HAP-1 (cell line): Measurements from ENCODE around the gene TBC1D5.
"Not testable (repeated sequence)": the region's sequence is repeated elsewhere in the genome, so short reads cannot be mapped to it uniquely, and the experiment has no call there.

Source experiments
- DNase-seq, 2 experiments: peaks; one replicate each; pipeline ENCODE4 v3.0.0-alpha.2; 2016 to 2020; ENCODE audit warnings: low spot score in 2 of 2
- H3K27me3 ChIP-seq: fragments of 250-450 bp; sonication (Bioruptor Pico); 2 replicates; pipeline ENCODE4 v1.5.1; 2020; ENCODE audit warnings: low read depth, mild to moderate bottlenecking, moderate library complexity
- H3K36me3 ChIP-seq: fragments of 250-450 bp; sonication (Bioruptor Pico); replicated peaks from 2 replicates; pipeline ENCODE4 v1.5.1; 2020; ENCODE audit warnings: mild to moderate bottlenecking
- H3K4me1 ChIP-seq: fragments of 250-450 bp; sonication (Bioruptor Pico); 2 replicates; pipeline ENCODE4 v1.5.1; 2020; ENCODE audit warnings: mild to moderate bottlenecking
- H3K4me3 ChIP-seq: fragments of 250-450 bp; sonication (Bioruptor Pico); 2 replicates; pipeline ENCODE4 v1.5.1; 2020; ENCODE audit warnings: mild to moderate bottlenecking, moderate library complexity
- H3K9me3 ChIP-seq: fragments of 250-450 bp; sonication (Bioruptor Pico); 2 replicates; pipeline ENCODE4 v1.5.1; 2020; ENCODE audit warnings: mild to moderate bottlenecking, moderate library complexity
- in situ Hi-C: fragments of 300-500 bp; cut with MboI; formaldehyde crosslinking; loops from 3 replicates; pipeline ENCODE4 v1.14.3; 2020; ENCODE audit warnings: low sequenced_read_pairs, inconsistent platforms, mixed read lengths

TBC1D5 gene, protein sequence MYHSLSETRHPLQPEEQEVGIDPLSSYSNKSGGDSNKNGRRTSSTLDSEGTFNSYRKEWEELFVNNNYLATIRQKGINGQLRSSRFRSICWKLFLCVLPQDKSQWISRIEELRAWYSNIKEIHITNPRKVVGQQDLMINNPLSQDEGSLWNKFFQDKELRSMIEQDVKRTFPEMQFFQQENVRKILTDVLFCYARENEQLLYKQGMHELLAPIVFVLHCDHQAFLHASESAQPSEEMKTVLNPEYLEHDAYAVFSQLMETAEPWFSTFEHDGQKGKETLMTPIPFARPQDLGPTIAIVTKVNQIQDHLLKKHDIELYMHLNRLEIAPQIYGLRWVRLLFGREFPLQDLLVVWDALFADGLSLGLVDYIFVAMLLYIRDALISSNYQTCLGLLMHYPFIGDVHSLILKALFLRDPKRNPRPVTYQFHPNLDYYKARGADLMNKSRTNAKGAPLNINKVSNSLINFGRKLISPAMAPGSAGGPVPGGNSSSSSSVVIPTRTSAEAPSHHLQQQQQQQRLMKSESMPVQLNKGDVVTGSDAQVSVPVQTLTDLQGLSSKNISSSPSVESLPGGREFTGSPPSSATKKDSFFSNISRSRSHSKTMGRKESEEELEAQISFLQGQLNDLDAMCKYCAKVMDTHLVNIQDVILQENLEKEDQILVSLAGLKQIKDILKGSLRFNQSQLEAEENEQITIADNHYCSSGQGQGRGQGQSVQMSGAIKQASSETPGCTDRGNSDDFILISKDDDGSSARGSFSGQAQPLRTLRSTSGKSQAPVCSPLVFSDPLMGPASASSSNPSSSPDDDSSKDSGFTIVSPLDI

DNA sequence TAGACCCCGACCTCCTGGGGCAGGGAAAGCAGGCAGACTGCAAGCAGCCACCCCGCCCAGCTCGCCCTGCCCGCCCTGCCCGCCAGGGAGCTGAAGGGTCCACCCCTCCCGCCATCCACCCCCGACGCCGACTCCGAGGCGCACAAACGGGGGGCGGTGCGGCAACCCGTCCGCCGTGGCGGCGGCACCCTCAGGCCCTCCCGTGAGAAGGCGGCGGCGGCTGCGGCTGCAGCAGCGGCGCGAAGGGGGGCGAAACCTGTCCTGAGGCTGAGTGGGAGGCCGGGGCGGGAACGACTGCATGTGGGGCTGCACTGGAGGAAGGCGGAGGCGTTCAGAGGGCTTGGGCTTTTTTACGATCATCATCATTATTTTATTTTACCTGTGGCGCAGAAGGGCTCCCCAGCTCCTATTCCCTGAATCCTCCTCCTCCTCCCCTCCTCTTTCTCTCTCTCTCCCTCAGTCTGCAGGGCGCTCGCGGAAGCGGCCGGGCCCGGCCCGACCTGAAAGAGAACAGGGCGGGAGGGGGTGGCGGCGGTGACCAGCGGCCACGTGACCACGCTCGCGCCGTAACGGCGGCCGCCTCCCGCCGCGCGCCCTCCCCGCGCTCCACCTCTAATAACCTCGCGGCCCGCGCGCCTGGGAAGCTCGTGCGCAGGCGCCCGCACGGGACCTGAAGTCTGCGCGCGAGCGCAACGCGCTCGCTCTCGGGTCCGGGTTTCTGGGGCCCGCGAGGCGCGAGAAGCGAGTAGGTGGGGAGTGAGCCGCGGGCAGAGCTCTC, at the start of gene TBC1D5:
TBC1D5 (minus strand) TSS at position 530 of the 778 bp plus-strand sequence. CDS start 234,061 bp downstream, outside the sequence.
- peak; percentile 96 to 98 for DNase-seq
- Histone ChIP-seq H3K27me3 (no peaks in the 10 kb centered on the region), H3K9me3 (no peaks in the 10 kb centered on the region), H3K4me1 (peaks cover 31% of the 10 kb centered on the region), H3K36me3 (no peaks in the 10 kb centered on the region), H3K4me3 (peak within 1 kb of the TSS; percentile 57)
- in situ Hi-C loops, result no loop called here

DNA sequence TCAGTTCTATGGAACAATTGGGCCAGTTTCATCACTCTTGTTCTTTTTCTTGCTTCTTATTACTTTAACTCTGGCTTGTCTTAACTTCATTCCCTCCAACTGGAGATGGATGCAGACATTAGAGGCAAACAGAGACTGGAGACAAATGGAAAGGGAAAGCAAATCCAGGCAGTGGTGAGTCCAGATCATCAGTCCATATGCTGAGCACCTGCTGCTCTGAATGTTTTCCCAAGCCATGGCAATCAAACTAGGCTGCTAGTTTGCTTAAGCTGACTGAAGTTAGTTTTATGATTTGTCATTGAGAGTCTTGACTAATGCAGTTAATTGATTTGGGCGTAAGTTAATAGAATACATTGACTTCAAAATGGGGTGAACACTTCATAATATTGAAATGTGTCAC, 41.0 kb upstream of the TBC1D5 start:
- Histone ChIP-seq H3K4me3 (no peak overlapping the region), H3K27me3 (no peaks in the 10 kb centered on the region), H3K36me3 (no peaks in the 10 kb centered on the region), H3K9me3 (no peaks in the 10 kb centered on the region), H3K4me1 (no peaks in the 10 kb centered on the region)
- DNase-seq, result no peak
- in situ Hi-C loops, result no loop called here

DNA sequence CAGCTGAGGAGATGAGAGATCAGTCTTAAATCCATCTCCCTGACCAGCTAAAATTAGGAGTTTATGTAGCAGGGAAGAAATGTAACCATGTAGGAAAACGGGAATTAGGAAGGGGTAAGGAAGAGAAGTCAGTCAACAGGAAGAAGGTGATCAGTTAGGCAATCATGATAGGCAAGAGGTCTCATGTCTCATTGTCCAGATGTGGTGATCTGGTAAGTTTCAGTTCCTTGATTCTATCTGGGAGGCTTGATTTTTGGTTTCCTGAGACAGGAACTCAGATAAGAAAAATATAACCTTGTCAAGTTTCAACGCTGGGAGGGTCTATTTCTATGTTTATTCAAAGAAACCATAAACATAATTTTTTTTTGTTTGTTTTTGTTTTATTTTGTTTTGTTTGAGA, 40.3 kb upstream of the TBC1D5 start:
- no peak overlapping the region for H3K4me3 ChIP-seq
- DNase-seq, result no peak
- no peaks in the 10 kb centered on the region for H3K9me3 ChIP-seq
- H3K27me3 ChIP-seq, result no peaks in the 10 kb centered on the region
- no peaks in the 10 kb centered on the region for H3K4me1 ChIP-seq
- H3K36me3 ChIP-seq, result no peaks in the 10 kb centered on the region
- in situ Hi-C loops, result no loop called here

DNA sequence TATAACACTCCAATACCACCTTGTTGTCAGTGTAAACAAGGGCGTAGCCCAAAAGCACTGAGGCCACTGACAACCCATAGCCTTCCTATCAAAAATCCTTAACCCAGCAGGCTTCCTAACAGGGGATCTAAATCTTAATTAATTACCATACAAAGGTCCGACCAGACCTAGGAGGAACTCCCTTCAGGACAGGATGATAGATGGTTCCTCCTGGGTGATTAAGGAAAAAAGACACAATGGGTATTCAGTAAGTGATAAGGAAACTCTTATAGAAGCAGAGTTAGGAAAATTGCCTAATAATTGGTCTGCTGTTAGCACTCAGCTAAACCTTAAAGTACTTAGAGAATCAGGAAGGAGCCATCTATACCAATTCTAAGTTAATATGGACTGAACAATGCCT, 37.9 kb upstream of the TBC1D5 start:
- H3K36me3 ChIP-seq, H3K4me1 ChIP-seq, H3K4me3 ChIP-seq, DNase-seq, in situ Hi-C loops, H3K9me3 ChIP-seq, H3K27me3 ChIP-seq: not testable (repeated sequence)

DNA sequence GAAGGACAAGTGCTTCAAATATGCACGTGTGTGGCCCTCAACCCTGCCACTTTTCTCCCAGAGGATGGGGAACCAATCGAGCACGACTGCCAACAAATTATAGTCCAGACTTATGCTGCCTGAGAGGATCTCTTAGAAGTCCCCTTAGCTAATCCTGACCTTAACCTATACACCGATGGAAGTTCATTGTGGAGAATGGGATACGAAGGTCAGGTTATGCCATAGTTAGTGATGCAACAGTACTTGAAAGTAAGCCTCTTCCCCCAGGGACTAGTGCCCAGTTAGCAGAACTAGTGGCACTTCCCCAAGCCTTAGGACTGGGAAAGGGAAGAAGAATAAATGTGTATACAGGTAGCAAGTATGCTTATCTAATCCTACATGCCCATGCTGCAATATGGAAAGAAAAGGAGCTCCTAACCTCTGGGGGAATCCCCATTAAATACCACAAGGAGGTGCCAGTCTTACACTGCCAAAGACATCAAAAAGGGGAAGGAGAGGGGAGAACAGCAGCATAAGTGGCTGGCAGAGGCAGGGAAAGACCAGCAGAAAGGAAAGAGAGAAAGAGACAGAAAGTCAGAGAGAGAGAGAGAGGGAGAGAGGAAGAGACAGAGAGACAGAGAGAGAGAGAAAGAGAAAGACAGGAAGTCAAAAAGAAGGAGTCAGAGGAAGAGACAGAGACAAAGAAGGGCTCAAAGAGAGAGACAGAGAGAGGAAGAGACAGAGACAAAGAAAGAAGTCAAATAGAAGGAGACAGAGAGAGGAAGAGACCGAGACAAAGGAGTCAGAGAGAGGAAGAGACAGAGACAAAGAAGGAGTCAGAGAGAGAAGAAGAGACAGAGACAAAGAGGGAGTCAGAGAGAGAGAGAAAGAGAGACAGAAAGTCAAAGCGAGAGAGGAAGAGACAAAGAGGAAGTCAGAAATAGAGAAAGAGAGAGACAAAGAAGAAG, 37.1 kb upstream of the TBC1D5 start:
- in situ Hi-C loops, DNase-seq, H3K27me3 ChIP-seq, H3K4me1 ChIP-seq, H3K36me3 ChIP-seq, H3K4me3 ChIP-seq, H3K9me3 ChIP-seq: not testable (repeated sequence)

DNA sequence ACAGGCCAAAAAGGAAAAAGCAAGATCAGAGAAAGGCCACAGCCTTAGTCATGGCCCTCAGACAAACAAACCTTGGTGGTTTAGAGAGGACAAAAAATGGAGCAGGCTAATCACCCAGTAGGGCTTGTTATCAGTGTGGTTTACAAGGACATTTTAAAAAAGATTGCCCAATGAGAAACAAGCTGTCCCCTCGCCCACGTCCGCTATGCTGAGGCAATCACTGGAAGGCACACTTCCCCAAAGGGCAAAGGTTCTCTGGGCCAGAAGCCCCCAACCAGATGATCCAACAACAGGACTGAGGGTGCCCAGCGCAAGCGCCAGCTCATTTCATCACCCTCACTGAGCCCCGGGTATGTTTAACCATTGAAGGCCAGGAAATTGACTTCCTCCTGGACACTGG, 34.9 kb upstream of the TBC1D5 start:
- H3K27me3 ChIP-seq, H3K36me3 ChIP-seq, H3K4me3 ChIP-seq, DNase-seq, H3K4me1 ChIP-seq, in situ Hi-C loops, H3K9me3 ChIP-seq: not testable (repeated sequence)

DNA sequence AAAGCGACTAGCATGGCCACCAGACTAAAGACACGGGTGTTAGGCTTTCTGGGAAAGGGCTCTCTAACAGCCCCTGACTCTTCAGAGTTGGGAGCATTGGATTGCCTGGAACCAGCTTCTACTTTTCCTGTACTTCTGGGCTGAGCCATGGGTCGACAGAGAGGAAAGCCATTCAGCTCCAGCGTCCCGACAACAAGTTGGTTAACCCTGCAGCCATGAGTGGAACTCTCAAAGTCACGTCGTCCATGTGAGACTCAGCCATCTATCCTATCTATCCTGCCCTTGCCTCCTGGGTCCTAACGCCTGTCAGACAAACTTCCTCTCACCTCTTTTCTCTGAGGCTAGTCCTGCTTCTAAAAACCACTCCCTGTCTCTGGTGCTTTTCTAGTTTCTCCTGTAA, 32.6 kb upstream of the TBC1D5 start:
- no peaks in the 10 kb centered on the region for H3K36me3 ChIP-seq
- no peaks in the 10 kb centered on the region for H3K9me3 ChIP-seq
- no peaks in the 10 kb centered on the region for H3K4me1 ChIP-seq
- no peak overlapping the region for H3K4me3 ChIP-seq
- DNase-seq, result no peak
- in situ Hi-C loops, result no loop called here
- no peaks in the 10 kb centered on the region for H3K27me3 ChIP-seq

DNA sequence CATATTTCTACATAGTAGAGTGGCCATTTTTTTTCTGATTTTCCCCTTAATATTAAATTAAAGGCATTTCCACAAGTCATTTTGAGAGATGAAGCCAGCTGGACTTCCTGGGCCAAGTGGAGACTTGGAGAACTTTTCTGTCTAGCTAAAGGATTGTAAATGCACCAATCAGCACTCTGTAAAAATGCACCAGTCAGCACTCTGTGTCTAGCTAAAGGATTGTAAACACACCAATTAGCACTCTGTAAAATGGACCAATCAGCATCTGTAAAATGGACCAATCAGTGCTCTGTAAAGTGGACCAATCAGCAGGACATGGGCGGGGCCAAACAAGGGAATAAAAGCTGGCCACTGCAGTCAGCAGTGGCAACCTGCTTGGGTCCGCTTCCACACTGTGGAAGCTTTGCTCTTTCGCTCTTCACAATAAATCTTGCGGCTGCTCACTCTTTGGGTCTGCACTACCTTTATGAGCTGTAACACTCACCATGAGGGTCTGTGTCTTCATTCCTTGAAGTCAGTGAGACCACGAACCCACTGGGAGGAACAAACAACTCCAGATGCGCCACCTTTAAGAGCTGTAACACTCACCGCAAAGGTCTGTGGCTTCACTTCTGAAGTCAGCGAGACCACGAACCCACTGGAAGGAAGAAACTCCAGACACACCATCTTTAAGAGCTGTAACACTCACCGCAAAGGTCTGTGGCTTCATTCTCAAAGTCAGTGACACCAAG, 31.9 kb upstream of the TBC1D5 start:
- in situ Hi-C loops, H3K27me3 ChIP-seq, DNase-seq, H3K4me3 ChIP-seq, H3K36me3 ChIP-seq, H3K4me1 ChIP-seq, H3K9me3 ChIP-seq: not testable (repeated sequence)

DNA sequence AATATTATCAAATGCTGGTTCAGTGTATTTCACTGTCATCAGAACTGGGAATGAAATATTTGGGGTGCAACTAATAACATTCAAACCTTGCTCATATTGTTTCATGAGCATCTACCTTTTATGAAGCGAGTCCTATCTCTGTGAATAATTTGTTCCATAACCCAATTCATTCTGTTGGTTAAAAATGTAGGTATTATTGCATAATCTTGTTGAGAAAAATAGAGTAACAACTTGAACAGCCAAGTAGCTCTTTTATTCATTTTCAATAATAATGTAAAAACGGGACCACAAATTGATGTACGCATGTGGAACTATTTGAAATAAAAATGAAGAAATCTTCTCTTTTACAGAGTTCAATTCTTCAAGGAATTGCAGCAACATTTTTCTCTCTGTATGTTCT, 30.1 kb upstream of the TBC1D5 start:
- in situ Hi-C loops, result no loop called here
- Histone ChIP-seq H3K4me3 (no peak overlapping the region), H3K4me1 (0 out of 2 replicates have a peak, but pooled peaks cover 3% of the 10 kb centered on the region), H3K27me3 (no peaks in the 10 kb centered on the region), H3K9me3 (no peaks in the 10 kb centered on the region), H3K36me3 (no peaks in the 10 kb centered on the region)
- no peak for DNase-seq

DNA sequence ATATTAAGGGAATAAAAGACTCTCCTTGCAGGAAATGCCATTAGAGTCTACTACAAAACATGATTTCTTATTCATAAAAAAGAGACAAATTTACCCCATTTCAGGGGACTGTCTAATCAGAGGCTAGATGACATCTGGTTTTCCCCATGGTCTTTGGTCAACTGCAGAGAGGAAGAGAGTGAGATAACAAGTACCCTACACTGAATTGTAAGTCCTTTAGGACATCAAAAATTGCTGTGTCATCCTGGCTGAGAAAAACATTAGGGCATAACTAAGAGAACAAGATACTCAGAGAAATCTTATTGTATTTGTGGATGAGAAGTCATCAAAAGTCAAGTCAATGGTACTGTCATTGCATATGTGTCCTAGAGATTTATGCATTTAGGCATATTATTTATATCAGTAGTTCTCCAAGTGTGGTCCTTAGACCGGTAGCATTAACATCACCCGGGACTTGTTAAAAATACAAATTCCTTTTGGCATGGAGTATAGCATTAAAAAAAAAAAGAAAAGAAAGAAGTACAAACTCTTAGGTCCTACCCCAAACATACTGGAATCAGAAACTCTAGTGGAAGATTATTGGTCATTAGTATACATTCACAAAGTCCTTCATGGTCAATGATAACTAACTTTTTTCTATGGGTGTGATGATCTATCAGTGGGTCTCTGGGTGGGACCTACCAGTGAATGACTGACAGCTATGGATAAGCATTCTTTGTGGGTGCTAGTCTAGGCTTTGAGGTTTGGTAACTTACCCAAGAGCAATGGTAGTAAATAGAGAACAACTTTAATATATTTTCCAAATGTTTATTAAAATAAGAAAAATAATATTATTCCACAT, 29.0 kb upstream of the TBC1D5 start:
- H3K4me3 ChIP-seq, result no peak overlapping the region
- 0 out of 2 replicates have a peak, but pooled peaks cover 3% of the 10 kb centered on the region for H3K4me1 ChIP-seq
- no peaks in the 10 kb centered on the region for H3K27me3 ChIP-seq
- in situ Hi-C loops, result no loop called here
- DNase-seq, result no peak
- no peaks in the 10 kb centered on the region for H3K36me3 ChIP-seq
- no peaks in the 10 kb centered on the region for H3K9me3 ChIP-seq

DNA sequence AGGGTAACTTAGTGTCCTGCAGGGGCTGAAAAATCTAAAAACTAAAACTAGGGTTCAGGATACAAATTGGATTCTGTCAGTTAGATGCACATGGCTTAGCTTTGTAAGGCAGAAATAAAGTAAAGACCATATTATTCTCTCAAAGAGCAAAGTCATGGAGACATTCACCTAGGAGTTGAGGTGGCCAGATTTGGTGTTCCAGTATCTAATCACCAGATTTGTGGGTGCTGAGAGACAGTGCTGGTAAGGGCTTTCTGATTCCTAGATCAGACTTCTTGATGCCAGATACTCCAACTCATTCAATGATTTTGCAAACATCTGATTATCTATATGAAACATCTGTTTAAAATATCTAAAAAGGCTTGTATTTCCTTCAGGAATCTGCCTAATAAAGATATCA, 28.3 kb upstream of the TBC1D5 start:
- no peaks in the 10 kb centered on the region for H3K36me3 ChIP-seq
- H3K4me1 ChIP-seq, result 0 out of 2 replicates have a peak, but pooled peaks cover 3% of the 10 kb centered on the region
- H3K27me3 ChIP-seq, result no peaks in the 10 kb centered on the region
- in situ Hi-C loops, result no loop called here
- DNase-seq, result no peak
- H3K9me3 ChIP-seq, result no peaks in the 10 kb centered on the region
- H3K4me3 ChIP-seq, result no peak overlapping the region
